Hippocampal formation (tissue), 2 donors: ENCODE measurements around the gene CARD8.

Experiments
- DNase-seq, 2 donors: peaks; one replicate each; lab custom pipeline; 2025; lab: John Stamatoyannopoulos, UW

Gene CARD8

DNA sequence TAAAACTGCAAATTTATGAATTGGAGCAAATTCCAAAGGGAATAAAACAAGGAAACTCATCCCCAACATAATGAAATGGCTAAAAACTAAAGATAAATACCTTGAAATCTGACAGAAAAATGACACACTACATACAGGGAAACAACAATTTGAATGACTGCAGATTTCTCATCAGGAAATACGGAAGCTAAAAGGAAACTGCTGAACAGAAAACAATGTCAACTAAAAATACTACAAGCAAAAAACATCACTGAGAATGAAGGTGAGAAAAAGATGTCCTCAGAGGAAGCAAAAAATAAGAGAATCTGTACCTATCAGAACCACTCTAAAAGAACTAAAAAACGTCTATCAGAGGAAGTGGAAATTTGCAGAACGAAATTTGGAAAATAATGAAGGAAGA lies 45.7 kb downstream of the CARD8 start:
- DNase-seq = no peak

DNA sequence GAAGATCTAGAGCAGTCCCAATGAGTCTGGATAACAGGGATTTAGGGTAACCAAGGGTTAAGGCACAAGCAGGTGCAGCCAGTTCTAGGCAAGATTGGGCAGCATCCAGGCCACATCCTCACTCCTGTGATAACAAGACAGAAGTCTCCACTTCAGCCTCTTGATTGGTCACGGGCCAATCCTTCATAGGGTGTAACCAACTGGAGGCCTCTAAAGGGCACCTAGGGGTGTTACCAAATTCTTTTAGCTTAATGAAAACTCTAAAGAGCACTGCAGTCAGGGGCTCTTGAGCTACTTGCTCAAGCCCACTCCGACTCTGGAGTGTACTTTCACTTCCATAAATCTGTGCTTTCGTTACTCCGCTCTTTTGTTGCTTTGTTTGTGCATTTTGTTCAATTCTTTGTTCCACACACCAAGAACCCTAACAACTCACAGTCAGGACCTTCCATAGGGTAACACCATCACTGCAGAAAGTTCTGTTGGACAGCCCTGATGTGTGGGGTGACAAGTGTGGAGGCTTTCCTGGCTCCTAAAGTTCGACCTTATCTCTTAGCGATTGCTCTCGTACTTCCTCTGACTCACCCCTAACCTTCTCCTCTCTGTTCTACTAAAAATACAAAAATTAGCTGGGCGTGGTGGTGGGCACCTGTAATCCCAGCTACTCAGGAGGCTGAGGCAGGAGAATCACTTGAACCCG lies 49.2 kb downstream of the CARD8 start:
- DNase-seq = no peak

DNA sequence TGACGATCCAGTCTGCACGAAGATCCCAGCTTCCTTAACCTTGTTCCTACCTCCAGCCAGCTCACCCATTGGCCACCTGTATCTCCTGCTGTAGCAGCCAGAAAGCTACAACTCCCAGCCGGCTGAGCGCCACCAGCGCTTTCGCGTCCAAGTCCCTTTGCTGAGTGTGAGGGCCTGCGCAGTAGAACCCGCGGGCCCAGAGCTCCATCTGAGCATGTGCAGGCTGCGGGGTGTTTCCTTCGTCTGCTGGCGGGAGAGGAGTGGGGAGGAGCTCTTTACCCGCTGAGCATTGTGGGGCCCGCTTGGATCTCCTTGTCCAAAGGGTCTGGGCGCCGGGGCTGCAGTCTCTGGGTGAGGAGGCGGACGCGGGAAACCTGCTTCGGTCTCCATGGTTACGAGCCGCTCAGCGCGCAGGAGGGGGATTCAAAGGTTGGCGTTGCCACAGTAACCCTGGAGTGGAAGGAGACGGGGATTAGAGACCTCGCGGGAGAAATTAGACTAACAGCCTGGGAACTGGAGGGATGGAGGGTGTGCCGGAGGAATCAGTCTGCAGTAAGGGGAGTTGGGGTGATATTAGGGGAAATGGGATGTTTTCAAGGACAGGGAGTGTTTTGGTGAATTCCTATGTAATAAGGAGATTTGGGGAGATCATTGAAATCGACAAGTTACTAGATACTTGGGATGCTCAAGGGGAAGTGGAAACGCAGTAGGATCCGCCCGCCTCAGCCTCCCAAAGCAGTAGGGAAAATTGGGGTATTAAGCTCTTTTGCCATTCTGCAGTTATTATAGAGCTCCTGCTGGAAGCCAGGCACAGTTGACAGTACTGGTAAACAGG lies 51.7 kb downstream of the CARD8 start:
- DNase-seq = peak; percentile 96

DNA sequence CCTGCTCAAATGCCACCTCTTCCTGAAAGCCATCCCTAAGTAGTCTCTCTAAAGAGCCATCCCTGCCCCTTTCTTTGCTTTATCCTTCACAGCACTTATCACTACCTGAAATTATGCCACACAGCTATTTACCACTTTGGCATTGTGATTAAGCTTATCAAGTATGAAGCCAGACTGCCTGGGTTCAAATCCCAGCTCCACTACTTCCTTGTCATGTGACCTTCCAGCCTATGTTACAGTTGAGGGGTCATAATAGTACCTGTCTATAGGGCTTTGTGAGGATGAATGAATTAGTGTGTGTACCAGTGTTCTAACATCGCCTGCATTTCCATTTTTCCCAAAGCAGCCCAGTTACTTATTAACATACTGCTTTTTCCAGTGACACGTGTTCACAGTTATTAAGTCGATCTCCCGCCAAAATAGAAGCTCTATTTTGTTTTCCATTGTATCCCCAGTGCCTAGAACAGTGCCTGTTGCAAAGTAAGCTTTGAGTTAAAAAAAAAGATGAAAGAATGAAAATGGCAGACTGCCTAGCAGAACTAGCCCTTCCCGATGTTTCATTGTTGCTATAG lies 52.4 kb downstream of the CARD8 start:
- DNase-seq = no peak

DNA sequence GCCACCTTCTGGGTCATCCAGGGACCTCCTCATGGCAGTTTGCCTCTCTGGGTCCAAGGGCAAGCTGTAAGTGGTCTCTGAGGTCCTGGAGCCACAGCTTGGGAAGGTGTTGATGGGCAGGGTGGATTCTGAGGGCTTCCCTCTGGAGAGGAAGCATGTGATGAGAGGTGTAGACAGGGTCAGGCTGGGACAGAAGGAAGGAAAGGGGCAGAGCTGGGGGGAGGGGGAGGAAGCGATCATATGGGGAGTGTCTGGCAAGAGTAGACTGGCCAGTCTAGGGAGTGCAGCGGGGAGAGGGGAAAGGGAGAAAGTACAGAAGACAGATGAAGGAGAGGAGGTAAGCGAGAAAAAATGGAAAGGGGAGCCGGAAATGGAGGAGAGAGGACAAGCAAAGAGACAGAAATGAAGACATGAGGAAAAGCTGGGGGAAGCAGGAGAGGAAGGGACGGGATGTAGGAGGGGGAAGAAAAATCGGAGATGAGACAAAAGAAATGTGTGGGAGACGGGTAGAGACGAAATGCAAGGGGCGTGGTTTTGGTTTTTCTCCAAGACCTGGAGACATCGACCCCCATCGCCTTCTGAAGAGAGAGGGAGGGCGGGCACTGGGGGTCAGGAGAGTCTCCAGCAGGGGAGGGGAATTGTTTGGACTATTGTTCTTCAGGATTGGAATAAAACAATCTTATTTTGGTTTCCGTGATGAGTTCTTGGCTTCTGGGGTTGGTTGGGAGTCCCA lies 58.6 kb downstream of the CARD8 start:
- no peak for DNase-seq

DNA sequence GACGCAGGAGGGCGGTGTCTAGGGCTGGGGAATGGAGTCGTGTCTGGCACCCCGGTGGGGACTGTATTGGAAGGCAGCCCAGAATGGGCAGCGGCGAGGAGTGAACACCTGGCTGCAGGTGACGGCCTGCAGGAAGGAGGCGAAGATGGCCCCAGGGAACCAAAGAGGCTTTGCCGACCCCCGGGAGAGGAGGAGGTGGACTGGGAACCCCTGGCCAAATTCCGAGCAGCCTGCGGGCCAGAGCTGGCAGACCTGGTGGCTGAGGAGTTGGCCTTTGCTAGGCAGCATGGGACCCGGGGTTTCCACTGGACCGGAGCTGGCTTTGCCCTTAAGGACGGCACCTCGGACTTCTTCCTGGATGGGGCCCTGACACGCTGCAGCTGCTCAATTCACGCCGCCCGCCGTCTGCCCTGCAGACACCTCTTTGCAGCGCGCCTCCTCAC lies 59.4 kb downstream of the CARD8 start:
- no peak for DNase-seq

DNA sequence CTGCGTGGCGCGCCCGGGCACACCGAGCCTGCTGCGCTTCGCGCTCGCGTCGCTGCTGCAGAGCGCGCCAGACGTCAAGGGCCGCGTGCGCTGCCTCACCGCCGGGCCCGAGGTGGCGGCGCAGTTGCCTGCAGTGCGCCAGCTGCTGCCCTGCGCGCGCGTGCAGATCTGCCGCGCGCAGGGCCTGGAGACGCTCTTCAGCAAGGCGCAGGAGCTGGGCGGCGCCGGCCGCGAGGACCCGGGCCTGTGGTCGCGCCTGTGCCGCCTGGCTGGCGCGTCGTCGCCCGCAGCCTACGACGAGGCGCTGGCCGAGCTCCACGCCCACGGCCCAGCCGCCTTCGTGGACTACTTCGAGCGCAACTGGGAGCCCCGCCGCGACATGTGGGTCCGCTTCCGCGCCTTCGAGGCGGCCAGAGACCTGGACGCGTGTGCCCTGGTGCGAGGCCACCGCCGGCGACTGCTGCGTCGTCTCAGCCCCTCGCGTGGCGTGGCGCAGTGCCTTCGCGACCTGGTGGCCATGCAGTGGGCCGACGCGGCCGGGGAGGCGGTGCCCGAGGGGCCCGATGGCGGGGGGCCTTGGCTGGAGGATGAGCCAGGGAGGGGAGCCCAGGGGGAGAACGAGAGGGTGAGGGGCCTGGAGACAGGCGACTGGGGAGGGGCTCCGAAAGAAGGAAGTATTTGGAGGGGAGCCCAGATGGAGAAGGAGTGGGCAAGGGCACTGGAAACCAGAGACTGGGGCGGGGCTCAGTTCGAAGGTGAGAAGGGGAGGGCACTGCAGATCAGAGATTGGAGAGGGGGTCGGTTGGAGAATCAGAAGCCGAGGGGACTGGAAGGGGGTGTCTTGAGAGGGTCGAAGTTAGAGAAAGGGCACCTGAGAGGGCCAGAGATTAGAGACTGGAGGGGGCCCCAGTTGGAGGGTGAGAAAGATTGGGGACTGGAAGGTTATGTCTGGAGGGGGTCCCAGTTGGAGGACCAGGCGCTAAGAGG lies 60.6 kb downstream of the CARD8 start:
- DNase-seq = no peak

DNA sequence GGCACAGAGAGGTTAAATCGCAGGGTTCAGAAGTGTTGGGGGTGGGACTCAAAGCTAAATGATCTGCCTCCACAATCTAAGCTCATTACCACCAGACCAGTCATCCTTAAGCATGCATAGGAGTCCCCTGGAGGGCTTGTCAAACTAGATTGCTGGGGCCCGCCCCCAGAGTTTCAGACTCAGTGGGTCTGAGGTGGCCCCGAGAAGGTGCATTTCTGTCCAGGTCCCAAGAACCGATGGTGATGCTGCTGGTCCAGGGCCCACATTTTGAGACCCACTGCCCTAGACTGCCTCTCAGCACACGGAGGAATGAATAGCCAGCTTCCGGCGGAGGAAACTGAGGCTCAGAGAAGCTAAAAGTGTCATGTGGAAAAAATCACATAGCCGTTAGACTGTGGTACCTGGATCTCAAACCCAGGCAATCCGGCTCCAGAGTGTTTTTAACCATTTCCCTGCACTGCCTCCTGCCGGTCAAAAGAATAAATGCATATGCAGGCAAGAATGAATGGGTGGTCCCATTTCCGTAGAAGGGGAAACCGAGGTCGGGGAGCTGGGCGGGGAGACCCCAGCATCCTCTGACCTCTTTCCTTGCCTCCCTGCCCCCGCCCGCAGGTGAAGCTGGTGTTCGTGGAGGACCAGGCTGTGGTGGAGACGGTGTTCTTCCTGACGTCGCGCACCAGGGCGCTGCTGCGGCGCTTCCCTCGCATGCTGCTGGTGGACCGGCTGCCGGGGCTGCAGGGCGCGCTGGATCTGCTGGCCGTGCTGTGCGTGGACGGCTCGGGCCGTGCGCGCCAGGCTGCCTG lies 61.5 kb downstream of the CARD8 start:
- no peak for DNase-seq

DNA sequence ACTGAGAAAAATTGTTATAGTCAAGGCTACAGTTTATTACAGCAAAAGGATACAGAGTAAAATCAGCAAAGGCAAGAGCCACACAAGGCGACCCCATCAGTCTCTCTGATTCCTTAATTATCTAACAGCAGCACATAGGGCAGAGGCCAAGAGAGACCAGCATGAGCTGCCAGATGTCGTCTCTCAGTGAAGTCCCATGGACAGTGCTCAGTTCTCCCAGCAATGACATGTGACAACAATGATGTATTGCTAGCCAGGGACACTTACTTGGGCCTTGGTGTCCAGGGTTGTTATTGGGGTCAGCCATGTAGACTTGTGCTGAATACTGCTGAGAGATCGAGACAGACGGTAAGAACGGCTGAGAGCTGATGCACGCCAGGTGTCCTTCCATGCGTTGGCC lies 63.0 kb downstream of the CARD8 start:
- peak in 1 of 2 donors; percentile 20 for DNase-seq

DNA sequence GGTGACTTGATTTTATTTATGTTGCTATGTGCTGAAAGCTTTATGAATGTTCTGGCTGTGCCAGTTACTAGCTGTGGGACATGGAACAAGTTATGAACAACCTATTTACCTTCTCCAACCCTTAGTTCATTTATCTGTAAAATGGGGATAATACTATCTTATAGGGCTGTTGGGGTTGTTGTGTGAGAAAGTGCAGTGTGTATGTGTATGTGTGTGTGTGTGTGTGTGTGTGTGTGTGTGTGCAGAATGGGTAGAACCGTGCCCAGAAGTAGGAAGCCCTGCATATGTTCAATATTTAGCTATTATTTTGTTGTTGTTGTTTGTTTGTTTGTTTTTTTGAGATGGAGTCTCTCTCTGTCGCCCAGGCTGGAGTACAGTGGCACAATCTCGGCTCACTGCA lies 64.8 kb downstream of the CARD8 start:
- DNase-seq = no peak

DNA sequence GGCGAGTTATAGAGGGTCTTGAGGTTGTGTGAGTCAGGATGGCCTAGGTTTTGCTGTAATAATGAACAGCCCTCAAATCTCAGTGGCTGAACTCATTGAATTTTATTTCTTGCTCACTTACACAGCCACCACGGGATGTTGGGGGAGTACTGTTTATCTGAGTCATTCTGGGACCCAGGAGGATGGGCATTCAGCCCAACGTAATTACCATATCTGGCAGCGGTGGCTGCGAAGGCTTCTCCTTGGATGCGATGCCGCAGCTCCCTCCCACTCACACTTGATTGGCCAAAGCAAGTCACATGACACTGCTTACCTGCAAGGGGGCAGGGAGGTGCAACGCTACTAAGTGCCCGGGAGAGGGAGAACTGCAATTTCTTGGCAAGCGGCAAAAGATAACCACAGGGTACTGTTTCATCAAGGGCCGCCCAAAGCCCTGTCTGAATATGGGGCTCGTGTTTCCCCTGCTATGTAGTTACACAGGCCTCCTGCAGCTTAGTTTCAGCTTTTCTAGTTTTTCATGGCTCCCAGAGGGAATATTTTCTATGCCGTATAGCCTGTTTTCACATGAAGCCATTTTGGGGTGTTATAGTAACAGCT lies 65.3 kb downstream of the CARD8 start:
- peak; percentile 32 to 61 for DNase-seq

DNA sequence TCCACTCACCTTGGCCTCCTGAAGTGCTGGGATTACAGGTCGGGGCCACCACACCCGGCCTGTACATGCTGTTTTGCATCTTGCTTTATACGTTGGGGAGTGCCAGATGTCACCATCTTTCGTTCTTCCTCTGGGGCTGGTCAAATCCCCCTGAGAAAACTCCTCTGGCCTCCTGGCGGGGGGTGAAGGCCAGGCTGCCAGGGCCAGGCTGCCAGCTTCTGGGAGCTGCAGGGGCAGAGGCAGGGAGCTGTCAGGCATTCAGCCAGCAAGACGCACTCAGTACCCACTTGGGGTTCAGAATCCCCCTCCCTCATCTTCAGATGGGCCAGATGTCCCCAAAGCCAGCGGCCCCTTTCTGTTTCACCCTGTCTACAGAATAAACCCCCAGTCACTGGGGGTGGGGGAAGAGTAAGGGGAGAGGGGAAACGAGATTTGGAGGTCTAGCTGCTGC lies 69.1 kb downstream of the CARD8 start:
- DNase-seq = no peak

DNA sequence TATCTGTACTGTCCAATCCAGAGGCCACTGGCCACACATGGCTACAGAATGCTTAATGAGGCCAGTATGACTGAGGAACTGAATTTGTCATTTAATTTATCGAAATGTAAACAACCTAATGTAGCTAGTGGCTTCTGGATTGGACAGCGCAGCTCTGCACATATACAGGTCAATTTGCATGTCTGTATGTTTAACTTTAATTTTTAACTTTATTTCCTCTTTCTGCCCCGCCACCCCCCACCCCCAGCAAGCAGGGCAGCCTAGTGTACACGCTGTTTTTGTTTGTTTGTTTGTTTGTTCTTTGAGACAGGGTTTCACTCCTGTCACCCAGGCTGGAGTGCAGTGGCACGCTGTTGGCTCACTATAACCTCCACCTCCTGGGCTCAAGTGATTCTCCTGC lies 69.7 kb downstream of the CARD8 start:
- no peak for DNase-seq

DNA sequence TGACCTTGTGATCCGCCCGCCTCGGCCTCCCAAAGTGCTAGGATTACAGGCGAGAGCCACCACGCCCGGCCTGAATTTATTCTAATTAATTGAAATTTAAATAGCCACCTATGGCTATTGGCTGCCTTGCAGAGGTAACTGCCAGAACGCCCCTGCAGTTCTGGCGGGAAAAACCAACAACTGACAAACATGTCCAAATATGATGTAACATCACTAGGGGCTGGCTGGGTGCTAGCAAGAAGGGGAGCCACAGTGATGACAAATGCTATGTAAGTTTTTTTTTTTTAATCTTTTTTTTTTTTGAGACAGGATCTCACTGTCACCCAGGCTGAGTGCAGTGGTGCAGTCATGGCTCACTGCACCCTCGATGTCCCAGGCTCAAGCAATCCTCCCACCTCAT lies 72.4 kb downstream of the CARD8 start:
- no peak for DNase-seq

DNA sequence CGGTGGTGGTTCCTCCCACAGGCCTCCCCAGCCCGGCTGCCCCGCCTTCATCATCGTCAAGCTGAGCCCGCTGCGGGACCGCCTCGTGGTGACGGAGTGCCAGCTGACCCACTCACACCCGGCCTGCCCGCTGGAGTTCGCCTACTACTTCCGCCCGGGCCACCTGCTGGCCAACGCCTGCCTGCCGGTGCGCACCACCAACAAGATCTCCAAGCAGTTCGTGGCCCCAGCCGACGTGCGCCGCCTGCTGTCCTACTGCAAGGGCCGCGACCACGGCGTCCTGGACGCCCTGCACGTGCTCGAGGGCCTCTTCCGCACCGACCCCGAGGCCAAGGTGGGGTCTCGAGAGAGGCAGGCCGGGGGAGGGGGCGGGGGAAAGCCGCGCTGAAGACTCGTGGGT lies 73.3 kb downstream of the CARD8 start:
- DNase-seq = no peak

DNA sequence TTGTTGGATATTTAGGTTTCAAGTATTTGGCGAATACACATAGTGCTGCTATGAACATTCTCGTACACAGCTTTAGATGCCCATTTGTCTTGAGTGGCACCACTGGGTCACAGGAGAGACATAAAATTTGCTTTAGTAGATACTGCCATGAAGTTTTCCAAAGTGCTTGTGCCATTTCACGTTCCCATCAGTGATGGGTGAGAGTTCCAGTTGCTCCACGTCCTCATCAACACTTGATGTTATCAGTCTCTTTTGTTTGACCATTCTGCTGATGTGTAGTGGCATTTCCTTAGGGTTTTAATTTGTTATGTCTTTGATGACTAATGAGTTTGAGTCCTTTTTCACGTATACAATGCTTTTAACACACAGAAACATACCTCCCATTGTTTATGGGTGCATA lies 74.2 kb downstream of the CARD8 start:
- DNase-seq = no peak

DNA sequence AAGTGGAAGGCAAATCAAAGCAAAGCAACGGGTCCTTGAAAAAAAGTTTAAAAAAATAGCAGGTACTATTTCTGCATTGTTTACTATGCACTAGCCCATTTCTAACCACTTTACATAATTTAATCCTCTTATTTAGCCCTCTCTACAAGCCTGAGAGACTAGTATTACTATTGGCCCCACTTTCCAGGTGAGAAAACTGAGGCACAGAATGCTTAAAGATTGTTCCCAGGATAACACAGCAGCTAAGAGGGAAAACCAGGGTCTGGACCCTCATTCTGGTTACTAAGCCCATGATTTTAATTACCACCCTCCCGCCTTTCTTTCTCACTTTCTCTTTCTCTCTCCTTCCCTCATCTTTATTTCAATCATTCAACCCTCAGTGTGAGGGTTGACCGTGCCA lies 79.5 kb downstream of the CARD8 start:
- no peak for DNase-seq

DNA sequence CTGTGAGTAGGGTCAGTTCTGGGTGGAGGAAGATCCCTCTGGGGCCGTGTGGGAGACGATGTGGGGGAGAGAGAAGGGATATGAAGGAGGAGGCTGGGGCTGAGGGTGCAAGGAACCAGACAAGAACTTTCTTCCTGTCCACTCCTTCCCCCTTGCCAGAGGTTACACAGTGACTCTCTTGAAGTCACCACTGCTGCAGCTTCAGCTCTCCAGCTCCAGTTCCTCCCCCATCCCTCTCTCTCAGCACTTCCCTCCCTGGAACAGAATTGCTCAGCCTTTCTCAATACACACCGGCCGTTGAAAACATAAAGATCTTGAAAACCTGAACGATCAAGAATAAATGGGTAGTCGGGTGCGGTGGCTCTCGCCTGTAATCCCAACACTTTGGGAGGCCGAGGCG lies 80.1 kb downstream of the CARD8 start:
- no peak for DNase-seq

DNA sequence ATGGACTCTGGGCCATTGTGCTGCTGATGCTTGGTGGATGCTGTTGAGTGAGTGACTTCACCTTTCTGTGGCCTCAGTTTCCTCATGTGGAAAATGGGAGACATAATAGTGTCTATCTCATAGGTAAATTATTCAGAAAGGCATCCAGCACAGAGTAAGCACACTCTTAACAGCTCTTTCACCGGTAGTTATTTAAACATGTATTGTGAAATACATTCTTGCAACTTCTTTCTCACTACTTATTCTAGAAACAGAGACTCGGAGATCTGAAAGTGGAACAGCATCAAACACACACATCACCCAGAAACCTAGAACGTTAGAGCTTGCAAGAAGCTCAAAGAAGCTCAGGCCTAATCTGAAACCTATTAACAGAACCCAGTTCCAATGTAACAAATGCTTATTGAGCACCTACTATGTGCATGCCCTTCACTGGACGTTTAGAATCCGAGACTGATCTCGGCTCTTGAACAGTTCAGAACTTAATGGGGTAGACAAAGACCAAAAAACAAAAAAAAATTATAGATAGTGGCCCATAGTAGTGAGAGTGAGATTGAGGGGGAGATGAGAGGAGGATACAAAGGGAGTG lies 81.2 kb downstream of the CARD8 start:
- no peak for DNase-seq
